Stimulated activated CD4-positive, alpha-beta T cell treated with anti-CD3 and anti-CD28 coated beads, Interleukin-12 subunit alpha, Interleukin-12 subunit beta, amount 100 ng/mL, for 48 hours (primary cell): ENCODE results near the gene RETREG1.

Experiments
- DNase-seq, 3 donors: peaks; one replicate each; pipeline ENCODE4 v3.0.0-alpha.2; 2020; ENCODE audit warnings: low read depth in 2 of 3, low spot score in 1 of 3

Gene RETREG1

GRCh38 chr5:16531063-16531648 lies 85.6 kb downstream of the RETREG1 start:
- no peak for DNase-seq

DNA sequence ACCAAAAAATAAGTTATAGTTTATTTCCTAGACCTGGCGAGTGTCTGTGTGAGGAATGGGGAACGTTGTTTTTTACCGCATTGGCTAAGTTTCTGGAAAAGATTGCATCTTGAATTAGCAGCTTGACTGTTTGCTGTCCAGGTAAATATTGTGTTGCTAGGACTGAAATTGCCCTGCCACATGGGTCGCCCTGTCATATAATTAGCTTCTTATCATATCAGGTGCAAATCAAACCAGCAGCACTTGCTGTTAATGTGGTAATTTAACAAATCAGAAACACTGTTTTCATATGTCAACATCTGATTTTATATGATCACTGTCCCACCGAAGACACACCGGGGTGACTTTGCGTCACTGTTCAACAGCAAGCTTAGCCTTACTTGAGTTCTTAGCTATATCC lies 87.5 kb downstream of the RETREG1 start:
- no peak for DNase-seq

- DNase-seq: no peak
These were observed 88.3 kb downstream of the RETREG1 start for GRCh38 chr5:16528382-16529110.

DNA sequence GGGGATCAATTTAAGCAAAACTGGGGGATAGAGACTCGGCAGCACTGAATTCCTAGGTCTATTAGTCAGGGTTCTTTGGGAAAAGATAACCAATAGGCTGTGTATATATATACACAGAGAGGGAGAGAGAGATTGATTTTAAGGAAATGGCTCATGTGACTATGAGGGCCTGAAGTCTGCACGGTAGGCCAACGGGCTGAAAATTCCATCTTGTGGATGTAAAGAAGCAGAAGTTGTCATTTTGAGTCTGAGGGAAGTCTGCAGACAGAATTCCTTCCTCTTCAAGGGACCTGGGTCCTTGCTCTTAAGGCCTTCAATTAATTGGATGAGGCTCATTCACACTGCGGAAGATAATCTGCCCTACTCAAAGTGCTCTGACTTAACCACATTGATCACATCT lies 91.1 kb downstream of the RETREG1 start:
- DNase-seq: no peak

DNA sequence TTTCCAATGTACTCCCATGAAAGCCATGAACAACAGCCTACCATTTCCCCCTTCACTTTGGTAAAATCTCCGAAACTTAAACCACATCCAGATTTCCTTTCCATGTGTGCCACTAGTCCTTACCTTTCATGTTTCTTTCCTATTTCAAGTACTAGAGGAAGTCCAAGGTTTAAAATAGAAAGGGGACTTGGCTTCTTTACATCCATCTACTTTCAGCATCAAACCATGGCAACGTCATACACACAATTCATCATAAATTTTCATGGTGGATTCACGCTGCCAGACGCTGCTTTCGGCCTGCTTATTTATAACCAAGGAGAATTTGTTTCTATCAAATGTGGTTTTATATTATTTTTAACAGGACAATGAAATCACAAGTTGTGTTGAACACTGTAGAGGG lies 92.5 kb downstream of the RETREG1 start:
- no peak for DNase-seq

DNA sequence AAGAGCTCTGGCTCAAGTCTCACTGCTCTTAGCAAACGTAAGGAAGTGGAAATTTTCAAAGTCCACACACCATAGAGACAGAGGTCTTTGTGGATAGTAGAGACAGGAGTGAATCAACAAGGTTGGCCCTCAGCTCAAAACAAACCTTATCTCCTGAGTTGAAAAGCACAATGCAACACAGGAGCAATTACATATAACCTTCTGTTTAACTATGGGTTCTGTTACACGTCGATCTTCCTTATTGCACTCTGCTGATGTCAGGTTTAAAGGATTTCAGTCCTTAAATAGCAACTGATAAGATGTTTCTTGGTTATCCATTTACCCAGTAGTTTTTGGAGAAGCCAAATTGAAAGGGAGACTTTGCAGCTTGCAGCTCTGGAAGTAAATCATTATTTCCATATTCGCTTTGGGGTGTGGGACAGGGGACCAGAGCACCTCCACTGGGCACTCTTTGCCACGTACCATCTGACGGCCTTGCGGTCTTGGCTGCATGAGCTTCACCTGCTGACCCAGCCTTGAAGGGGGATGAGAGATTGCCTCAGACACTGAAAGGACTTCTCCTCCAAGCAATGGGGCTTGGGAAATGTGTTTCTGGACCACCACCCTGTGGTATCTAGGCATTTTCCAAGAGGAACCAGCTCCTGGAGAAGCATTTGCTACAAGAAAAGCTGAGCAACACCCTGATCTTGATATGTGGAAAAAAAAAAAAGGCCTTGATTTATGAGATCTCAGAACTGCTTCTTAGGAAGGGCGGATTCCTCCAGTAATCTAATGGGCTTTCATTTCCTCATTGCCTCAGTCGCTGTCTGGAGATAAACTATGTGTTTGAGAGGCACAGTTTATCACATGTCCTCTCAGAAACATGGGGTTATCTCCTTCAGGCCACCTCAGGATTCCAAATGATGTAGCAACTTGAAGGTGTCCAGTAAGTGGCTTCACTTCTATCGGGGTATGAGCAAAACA lies 95.0 kb downstream of the RETREG1 start:
- no peak for DNase-seq

GRCh38 chr5:16520841-16521240 lies 96.0 kb downstream of the RETREG1 start:
- no peak for DNase-seq

GRCh38 chr5:16519435-16519834 lies 97.4 kb downstream of the RETREG1 start:
- DNase-seq: no peak

DNA sequence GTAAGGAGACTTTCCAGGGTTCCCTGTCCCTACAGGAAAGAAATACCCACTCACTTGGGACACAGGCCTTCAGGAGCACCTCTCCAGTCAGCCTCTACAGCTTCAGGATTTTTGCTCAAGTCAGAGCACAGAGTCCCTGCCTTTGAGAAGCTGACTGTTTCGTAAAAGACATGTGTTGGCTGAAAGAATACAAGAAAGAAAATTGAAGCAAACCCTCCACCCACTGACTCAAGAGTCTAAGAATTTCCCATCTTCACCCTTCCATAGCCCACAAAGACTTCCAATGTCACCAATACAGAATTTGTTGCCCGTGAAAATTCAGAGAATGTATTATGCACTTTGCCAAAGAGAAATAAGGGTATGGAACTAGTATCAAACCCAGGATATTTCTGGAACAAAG lies 98.2 kb downstream of the RETREG1 start:
- DNase-seq: no peak

GRCh38 chr5:16515532-16515931 lies 101.3 kb downstream of the RETREG1 start:
- DNase-seq: no peak

GRCh38 chr5:16510098-16510497 lies 106.7 kb downstream of the RETREG1 start:
- no peak for DNase-seq

GRCh38 chr5:16508730-16509531 lies 107.9 kb downstream of the RETREG1 start:
- DNase-seq: no peak

GRCh38 chr5:16507716-16508115 lies 109.1 kb downstream of the RETREG1 start:
- no peak for DNase-seq

DNA sequence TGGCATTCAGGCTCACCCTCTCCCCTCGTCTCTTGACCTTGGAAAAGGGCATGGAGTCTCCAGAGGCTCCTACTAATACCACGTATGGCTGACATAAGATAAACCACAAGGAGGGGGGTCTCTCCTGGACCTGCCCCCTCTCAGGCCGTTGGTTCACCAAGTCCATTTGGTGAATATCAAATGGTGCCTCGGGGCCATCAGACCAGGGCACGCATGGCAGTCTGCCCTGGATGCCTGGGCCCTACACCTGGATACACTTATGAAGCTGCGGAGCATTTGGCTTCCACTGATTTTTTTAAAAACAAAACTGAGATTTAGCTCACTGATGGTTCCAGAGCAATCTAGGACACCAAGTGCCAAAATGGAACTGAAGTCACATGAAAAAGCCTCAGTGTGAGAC lies 110.9 kb downstream of the RETREG1 start:
- no peak for DNase-seq

- DNase-seq: no peak
These were observed 111.5 kb downstream of the RETREG1 start for GRCh38 chr5:16505140-16505891.

DNA sequence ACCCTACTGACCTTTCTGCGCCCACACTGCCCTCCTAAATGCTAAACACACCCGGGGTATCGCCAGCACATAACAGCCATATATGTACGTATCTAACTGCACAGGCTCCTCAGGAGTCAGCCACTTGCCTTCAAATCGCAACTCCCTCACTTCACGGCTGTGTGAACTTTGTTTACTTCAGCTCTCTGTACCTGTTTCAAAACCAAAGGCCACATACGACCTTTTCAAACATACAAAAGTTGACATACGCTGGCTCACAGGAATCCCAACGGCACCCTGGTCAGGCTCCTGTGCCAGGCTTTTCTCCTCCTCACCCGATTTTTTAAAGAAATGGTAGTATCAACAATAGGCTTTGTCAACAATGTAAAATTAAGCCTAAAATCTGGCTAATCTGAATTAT lies 112.2 kb downstream of the RETREG1 start:
- no peak for DNase-seq

GRCh38 chr5:16502866-16503265 lies 113.9 kb downstream of the RETREG1 start:
- DNase-seq: no peak

- no peak for DNase-seq
These were observed 116.8 kb downstream of the RETREG1 start for GRCh38 chr5:16500024-16500423.

- DNase-seq: no peak
These were observed 119.3 kb downstream of the RETREG1 start for GRCh38 chr5:16497546-16497945.

GRCh38 chr5:16493261-16493660 lies 123.5 kb downstream of the RETREG1 start:
- DNase-seq: no peak
